ENCODE data around the gene ENTPD6.

Gene ENTPD6

GRCh38 chr20:25270829-25271251 is 75.3 kb downstream of the ENTPD6 start:
- no peak overlapping the region for H3K4me3 ChIP-seq (ENCODE audit: low read depth, low read length)
- no peak for TF ChIP-seq CTCF (conservative IDR thresholded peaks at IDR 0.05; ENCODE audit: low read depth, low read length)
- no peak for DNase-seq (ENCODE audit: low read depth)

- no peak for TF ChIP-seq CTCF (conservative IDR thresholded peaks at IDR 0.05; ENCODE audit: low read depth, low read length)
- DNase-seq (ENCODE audit: low read depth), result no peak
- no peak overlapping the region for H3K4me3 ChIP-seq (ENCODE audit: low read depth, low read length)
These were observed 76.1 kb downstream of the ENTPD6 start for GRCh38 chr20:25271486-25272222.

- peak; percentile 60 for DNase-seq (ENCODE audit: low read depth)
- no peak for TF ChIP-seq CTCF (conservative IDR thresholded peaks at IDR 0.05; ENCODE audit: low read depth, low read length)
These were observed 76.9 kb downstream of the ENTPD6 start for GRCh38 chr20:25272223-25273000.

GRCh38 chr20:25273046-25273445 is 77.5 kb downstream of the ENTPD6 start:
- TF ChIP-seq CTCF (conservative IDR thresholded peaks at IDR 0.05; ENCODE audit: low read depth, low read length), result no peak
- no peak for DNase-seq (ENCODE audit: low read depth)
- H3K4me3 ChIP-seq (ENCODE audit: low read depth, low read length), result no peak overlapping the region

More at GRCh38 chr20:25272223-25273000, 76.9 kb downstream of the ENTPD6 start:
- H3K4me3 ChIP-seq (ENCODE audit: low read depth, low read length), result no peak overlapping the region

GRCh38 chr20:25273541-25274358 is 78.2 kb downstream of the ENTPD6 start:
- no peak for TF ChIP-seq CTCF (conservative IDR thresholded peaks at IDR 0.05; ENCODE audit: low read depth, low read length)
- no peak overlapping the region for H3K4me3 ChIP-seq (ENCODE audit: low read depth, low read length)
- no peak for DNase-seq (ENCODE audit: low read depth)

GRCh38 chr20:25274481-25274880 is 79.0 kb downstream of the ENTPD6 start:
- no peak overlapping the region for H3K4me3 ChIP-seq (ENCODE audit: low read depth, low read length)
- DNase-seq (ENCODE audit: low read depth), result no peak
- TF ChIP-seq CTCF (conservative IDR thresholded peaks at IDR 0.05; ENCODE audit: low read depth, low read length), result no peak
